ENCODE data around the gene ECT2.
"Not testable (repeated sequence)": the region's sequence is repeated elsewhere in the genome, so short reads cannot be mapped to it uniquely, and the experiment has no call there.

ECT2 gene

GRCh38 chr3:172866726-172867350, 116.3 kb downstream of the ECT2 start:
- DNase-seq: not testable (repeated sequence)

GRCh38 chr3:172868582-172869200, 118.2 kb downstream of the ECT2 start:
- DNase-seq: no peak

GRCh38 chr3:172869368-172869771, 118.8 kb downstream of the ECT2 start:
- DNase-seq: no peak

- no peak for DNase-seq
Observed at GRCh38 chr3:172869784-172870518, 119.4 kb downstream of the ECT2 start.
